SK-N-SH treated with all-trans-retinoic acid at 6 μM for 48 hours (cell line): ENCODE results near the gene PRRC2B.

Source experiments
- CREB5 ChIP-seq: fragments of 250-450 bp; sonication (Bioruptor Pico); IDR thresholded peaks from 2 replicates; pipeline ENCODE4 v1.5.1; 2020; ENCODE audit warnings: low read depth, mild to moderate bottlenecking, moderate library complexity
- CSDC2 ChIP-seq: fragments of 250-450 bp; sonication (Bioruptor Pico); IDR thresholded peaks from 2 replicates; pipeline ENCODE4 v1.5.0; 2020; ENCODE audit warnings: mild to moderate bottlenecking, moderate library complexity
- ZNF8 ChIP-seq: fragments of 450-650 bp; formaldehyde crosslinking; IDR thresholded peaks from 2 replicates; pipeline ENCODE4 v1.5.0; 2020; ENCODE audit warnings: mild to moderate bottlenecking, moderate library complexity

- no peak for TF ChIP-seq ZNF8
- TF ChIP-seq CREB5 = no peak
- TF ChIP-seq CSDC2 (CRISPR knock-in tag) = no peak
These were observed 124.7 kb downstream of the PRRC2B start for GRCh38 chr9:131518553-131518952.
